ENCODE measurements around the gene PCCA. TPM values are rescaled to one million over a fixed set of nuclear protein-coding genes. Genes with fewer than 3 reads are reported as not detected.

The PCCA gene
- polyA plus RNA-seq, 1 of the 3 experiments (the other 2 are of a cell fraction) = 7.3 TPM

- WGBS (ENCODE audit: low lambda C conversion rate) = 81% methylated on average over 4 of the region's 12 CpGs
- ChIA-PET POLR2A (no interaction called here), CTCF (interaction anchor here (1.2 to 1.5 kb wide), 2 partner anchors 11 to 37 kb away, joined by 3 to 4 read pairs; no protein-coding TSS in a partner anchor)
- Histone ChIP-seq H3F3A (replicated peaks; ENCODE audit: insufficient read depth) (no peaks in the 10 kb centered on the region), H3K27me3 (ENCODE audit: insufficient read depth) (no peaks in the 10 kb centered on the region), H3K9me3 (no peaks in the 10 kb centered on the region), H3K4me2 (no peak overlapping the region), H3K27ac (ENCODE audit: low read depth in 2 of 2, low read length in 1 of 2) (no peak overlapping the region), H3K36me3 (replicated peaks in 1 of 2; ENCODE audit: control insufficient read depth in 1 of 2, insufficient read depth in 2 of 2, low read length in 1 of 2) (no peaks in the 10 kb centered on the region), H3K4me3 (ENCODE audit: low read depth in 2 of 2, low read length in 1 of 2) (no peak overlapping the region), H3K9ac (no peak overlapping the region), H4K20me1 (ENCODE audit: insufficient read depth) (no peaks in the 10 kb centered on the region), H3K4me1 (ENCODE audit: control insufficient read depth in 1 of 2, insufficient read depth in 2 of 2, low read depth in 1 of 2, low read length in 1 of 2) (peaks cover 0 to 9% of the 10 kb centered on the region in 2 experiments; a peak in 2 of 4 replicates), H3K79me2 (ENCODE audit: insufficient read depth) (no peaks in the 10 kb centered on the region), H2AFZ (ENCODE audit: low read depth) (no peak overlapping the region), H3K9me2 (no peaks in the 10 kb centered on the region)
- TF ChIP-seq PBX3 (IDR thresholded peaks at IDR 0.05) = no peak
- no peak for TF ChIP-seq RFX5 (IDR thresholded peaks at IDR 0.05; ENCODE audit: low read length)
- no peak for TF ChIP-seq FOXM1 (IDR thresholded peaks at IDR 0.05; ENCODE audit: low read depth)
- TF ChIP-seq, protein P1, sequence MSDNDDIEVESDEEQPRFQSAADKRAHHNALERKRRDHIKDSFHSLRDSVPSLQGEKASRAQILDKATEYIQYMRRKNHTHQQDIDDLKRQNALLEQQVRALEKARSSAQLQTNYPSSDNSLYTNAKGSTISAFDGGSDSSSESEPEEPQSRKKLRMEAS (IDR thresholded peaks at IDR 0.05; ENCODE audit: low read depth) = no peak
- TF ChIP-seq, protein P2, sequence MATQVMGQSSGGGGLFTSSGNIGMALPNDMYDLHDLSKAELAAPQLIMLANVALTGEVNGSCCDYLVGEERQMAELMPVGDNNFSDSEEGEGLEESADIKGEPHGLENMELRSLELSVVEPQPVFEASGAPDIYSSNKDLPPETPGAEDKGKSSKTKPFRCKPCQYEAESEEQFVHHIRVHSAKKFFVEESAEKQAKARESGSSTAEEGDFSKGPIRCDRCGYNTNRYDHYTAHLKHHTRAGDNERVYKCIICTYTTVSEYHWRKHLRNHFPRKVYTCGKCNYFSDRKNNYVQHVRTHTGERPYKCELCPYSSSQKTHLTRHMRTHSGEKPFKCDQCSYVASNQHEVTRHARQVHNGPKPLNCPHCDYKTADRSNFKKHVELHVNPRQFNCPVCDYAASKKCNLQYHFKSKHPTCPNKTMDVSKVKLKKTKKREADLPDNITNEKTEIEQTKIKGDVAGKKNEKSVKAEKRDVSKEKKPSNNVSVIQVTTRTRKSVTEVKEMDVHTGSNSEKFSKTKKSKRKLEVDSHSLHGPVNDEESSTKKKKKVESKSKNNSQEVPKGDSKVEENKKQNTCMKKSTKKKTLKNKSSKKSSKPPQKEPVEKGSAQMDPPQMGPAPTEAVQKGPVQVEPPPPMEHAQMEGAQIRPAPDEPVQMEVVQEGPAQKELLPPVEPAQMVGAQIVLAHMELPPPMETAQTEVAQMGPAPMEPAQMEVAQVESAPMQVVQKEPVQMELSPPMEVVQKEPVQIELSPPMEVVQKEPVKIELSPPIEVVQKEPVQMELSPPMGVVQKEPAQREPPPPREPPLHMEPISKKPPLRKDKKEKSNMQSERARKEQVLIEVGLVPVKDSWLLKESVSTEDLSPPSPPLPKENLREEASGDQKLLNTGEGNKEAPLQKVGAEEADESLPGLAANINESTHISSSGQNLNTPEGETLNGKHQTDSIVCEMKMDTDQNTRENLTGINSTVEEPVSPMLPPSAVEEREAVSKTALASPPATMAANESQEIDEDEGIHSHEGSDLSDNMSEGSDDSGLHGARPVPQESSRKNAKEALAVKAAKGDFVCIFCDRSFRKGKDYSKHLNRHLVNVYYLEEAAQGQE (IDR thresholded peaks at IDR 0.05; ENCODE audit: low read depth, low read length) = no peak
- no peak for TF ChIP-seq NFIC (IDR thresholded peaks at IDR 0.05; ENCODE audit: borderline replicate concordance)
- no peak for TF ChIP-seq USF1 (IDR thresholded peaks at IDR 0.05; ENCODE audit: borderline replicate concordance, low read depth)
- TF ChIP-seq MXI1 (IDR thresholded peaks at IDR 0.05; ENCODE audit: low read depth, low read length) = no peak
- TF ChIP-seq FOSL2 (IDR thresholded peaks at IDR 0.05; ENCODE audit: borderline replicate concordance, low read depth) = no peak
- DNase-seq = no peak
Measured at GRCh38 chr13:100478107-100478809, 389.4 kb downstream of the PCCA start.

DNA sequence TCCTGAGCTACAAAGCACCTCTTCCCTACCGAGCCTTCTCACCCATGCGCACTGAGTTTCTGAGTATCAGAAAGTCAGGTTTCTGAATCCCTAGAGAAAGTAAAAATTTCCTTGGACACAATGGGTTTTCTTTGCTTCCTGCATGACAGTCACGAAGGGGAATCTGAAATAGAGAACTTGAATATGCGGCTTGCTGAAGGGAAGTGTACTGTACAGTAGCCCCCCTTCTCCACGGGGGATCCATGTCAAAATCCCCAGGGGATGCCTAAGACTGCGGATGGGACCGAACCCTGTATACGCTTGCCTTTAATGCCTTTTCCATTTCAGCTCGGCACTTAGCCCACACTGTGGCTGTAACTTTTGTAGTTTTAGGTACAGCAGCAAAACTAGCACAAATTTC is 391.8 kb downstream of the PCCA start:
- POLR2A ChIA-PET = no interaction called here
- WGBS (ENCODE audit: low lambda C conversion rate) = 94% methylated on average over 8 of the region's 9 CpGs
- no peak for TF ChIP-seq POLR2AphosphoS5 (IDR thresholded peaks at IDR 0.05; ENCODE audit: low read depth, low read length)
- TF ChIP-seq RXRA (IDR thresholded peaks at IDR 0.05; ENCODE audit: borderline replicate concordance, low read depth) = no peak
- TF ChIP-seq, protein P3, sequence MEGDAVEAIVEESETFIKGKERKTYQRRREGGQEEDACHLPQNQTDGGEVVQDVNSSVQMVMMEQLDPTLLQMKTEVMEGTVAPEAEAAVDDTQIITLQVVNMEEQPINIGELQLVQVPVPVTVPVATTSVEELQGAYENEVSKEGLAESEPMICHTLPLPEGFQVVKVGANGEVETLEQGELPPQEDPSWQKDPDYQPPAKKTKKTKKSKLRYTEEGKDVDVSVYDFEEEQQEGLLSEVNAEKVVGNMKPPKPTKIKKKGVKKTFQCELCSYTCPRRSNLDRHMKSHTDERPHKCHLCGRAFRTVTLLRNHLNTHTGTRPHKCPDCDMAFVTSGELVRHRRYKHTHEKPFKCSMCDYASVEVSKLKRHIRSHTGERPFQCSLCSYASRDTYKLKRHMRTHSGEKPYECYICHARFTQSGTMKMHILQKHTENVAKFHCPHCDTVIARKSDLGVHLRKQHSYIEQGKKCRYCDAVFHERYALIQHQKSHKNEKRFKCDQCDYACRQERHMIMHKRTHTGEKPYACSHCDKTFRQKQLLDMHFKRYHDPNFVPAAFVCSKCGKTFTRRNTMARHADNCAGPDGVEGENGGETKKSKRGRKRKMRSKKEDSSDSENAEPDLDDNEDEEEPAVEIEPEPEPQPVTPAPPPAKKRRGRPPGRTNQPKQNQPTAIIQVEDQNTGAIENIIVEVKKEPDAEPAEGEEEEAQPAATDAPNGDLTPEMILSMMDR (IDR thresholded peaks at IDR 0.05) = no peak
- no peak for TF ChIP-seq SMC3 (IDR thresholded peaks at IDR 0.05; ENCODE audit: low read depth, low read length)
- TF ChIP-seq ELF1 (IDR thresholded peaks at IDR 0.05) = no peak
- TF ChIP-seq GABPA (IDR thresholded peaks at IDR 0.05; ENCODE audit: low read depth) = no peak
- TF ChIP-seq RCOR1 (IDR thresholded peaks at IDR 0.05; ENCODE audit: low read length) = no peak
- TF ChIP-seq CHD2 (IDR thresholded peaks at IDR 0.05; ENCODE audit: low read length, partially characterized antibody) = no peak
- TF ChIP-seq MXI1 (IDR thresholded peaks at IDR 0.05; ENCODE audit: low read depth, low read length) = no peak
- TF ChIP-seq MEF2A (IDR thresholded peaks at IDR 0.05; ENCODE audit: borderline replicate concordance, low read depth) = no peak
- TF ChIP-seq JUND (IDR thresholded peaks at IDR 0.05) = no peak
- no peak for TF ChIP-seq USF1 (IDR thresholded peaks at IDR 0.05; ENCODE audit: borderline replicate concordance, low read depth)
- no peak for TF ChIP-seq TCF12 (IDR thresholded peaks at IDR 0.05)
- TF ChIP-seq YY1 (IDR thresholded peaks at IDR 0.05; ENCODE audit: low read depth) = no peak

More for the DNA sequence above, 391.8 kb downstream of the PCCA start:
- no peaks in the 10 kb centered on the region for H3K4me1 ChIP-seq (ENCODE audit: control insufficient read depth in 1 of 2, insufficient read depth in 2 of 2, low read depth in 1 of 2, low read length in 1 of 2)
- CTCF ChIA-PET = interaction anchor here (1.0 kb wide), 1 partner anchor 34 kb away, joined by 3 read pairs; no protein-coding TSS in a partner anchor
- H3K79me2 ChIP-seq (ENCODE audit: insufficient read depth) = no peaks in the 10 kb centered on the region
- no peak overlapping the region for H3K9ac ChIP-seq
- H4K20me1 ChIP-seq (ENCODE audit: insufficient read depth) = no peaks in the 10 kb centered on the region
- no peak for DNase-seq
- H3K36me3 ChIP-seq (replicated peaks in 1 of 2; ENCODE audit: control insufficient read depth in 1 of 2, insufficient read depth in 2 of 2, low read length in 1 of 2) = no peaks in the 10 kb centered on the region
- no peak overlapping the region for H3K4me2 ChIP-seq
- no peak overlapping the region for H3K4me3 ChIP-seq (ENCODE audit: low read depth in 2 of 2, low read length in 1 of 2)
- H3K9me2 ChIP-seq = no peaks in the 10 kb centered on the region
- H2AFZ ChIP-seq (ENCODE audit: low read depth) = no peak overlapping the region
- no peaks in the 10 kb centered on the region for H3K27me3 ChIP-seq (ENCODE audit: insufficient read depth)
- no peak overlapping the region for H3K27ac ChIP-seq (ENCODE audit: low read depth in 2 of 2, low read length in 1 of 2)
- H3K9me3 ChIP-seq = no peaks in the 10 kb centered on the region
- H3F3A ChIP-seq (replicated peaks; ENCODE audit: insufficient read depth) = no peaks in the 10 kb centered on the region
